Cerebellar cortex (tissue), 1 donor: ENCODE measurements around the gene GMDS.
"Not testable (repeated sequence)": the region's sequence is repeated elsewhere in the genome, so short reads cannot be mapped to it uniquely, and the experiment has no call there.

ENCODE experiments used
- DNase-seq: peaks from one replicate; pipeline ENCODE4 v3.0.0-alpha.2; 2015; ENCODE audit warnings: low spot score

The GMDS gene

GRCh38 chr6:1679688-1680068, 565.7 kb downstream of the GMDS start:
- no peak for DNase-seq

DNA sequence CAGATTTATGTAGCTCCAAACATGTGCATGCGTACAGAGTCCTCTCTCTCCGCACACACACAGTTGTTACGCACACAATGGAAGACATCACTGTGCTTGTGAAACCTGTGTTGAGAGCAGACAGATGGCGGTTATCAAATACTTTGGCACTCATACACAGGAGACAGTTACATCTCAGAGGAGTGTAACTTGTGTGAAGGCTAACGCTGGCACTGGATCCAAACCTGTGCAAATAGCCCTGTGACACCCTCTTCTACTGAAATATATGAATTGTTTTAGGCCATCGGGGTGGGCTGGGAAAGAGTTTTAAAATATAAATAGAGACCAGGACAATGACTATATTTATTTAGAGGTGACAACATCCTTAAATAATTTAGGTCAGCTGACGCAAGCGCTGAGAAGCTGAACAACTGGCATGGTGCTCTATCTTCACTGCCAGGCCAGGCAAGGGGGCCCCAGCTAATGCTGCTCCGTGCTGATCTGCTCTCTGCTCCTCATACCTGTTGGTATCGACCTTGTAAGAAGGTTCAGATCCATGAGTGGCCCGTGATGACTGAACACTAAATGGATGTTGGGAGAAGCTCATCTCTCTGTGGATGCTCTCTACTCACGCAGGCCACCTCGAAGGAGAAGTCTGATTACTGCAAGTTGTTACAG, 566.2 kb downstream of the GMDS start:
- peak; percentile 79 for DNase-seq

GRCh38 chr6:1678201-1678600, 567.2 kb downstream of the GMDS start:
- no peak for DNase-seq

- DNase-seq, result no peak
Measured at GRCh38 chr6:1672379-1672778, 573.0 kb downstream of the GMDS start.

DNA sequence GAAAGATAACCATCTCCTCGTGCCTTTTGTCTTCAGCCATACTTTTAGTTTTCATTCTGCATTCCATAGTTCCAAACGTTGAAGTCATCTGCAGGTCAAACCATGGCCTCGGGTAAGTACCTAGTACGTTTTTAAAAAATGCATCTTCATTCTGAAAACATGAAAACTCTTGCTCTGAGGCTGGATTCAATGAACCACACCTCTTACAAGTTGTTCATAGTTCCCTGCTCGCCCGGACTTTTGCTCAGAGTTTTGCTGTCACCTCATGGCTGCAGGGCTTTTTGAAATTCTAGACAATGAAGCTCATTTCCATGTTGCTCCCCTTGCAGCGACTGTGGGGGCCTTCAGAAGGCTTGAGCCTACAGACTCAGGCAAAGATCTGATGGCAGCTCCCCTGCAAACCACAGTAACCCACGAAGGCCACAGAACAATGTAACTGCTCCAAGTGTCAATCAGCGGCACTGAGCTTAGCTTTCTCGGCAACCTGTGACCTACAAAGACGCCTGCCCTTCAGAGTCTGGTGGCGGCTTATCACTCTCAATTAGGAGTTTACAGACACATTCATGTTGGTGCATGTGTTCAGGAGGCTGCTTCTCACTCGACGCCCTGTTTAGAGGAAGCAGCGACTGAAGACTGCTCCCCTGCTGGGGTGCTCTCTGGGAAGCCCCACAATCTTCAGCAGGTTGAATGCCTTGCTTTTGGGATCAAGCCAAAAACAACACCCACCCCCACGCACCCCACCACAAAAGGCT, 574.5 kb downstream of the GMDS start:
- no peak for DNase-seq

DNA sequence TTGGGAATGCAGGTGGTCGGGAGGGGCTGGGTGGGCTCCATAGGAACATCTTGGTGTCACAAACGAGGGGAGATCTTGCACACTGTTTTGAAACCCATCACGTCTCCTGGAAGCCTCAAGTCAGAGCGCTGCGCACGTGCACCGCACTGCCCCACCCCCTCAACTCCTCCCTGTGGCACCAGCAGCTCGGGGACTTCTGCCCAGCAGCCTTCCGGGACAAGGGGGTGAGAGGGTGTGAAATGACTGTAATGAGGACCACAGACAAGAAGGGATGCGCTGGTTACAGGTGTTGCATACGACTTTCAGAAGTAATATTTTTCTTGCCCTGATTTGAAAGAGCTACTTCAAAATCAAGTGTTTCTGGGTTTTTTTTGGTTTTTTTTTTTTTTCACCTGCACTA, 575.4 kb downstream of the GMDS start:
- DNase-seq, result no peak

DNA sequence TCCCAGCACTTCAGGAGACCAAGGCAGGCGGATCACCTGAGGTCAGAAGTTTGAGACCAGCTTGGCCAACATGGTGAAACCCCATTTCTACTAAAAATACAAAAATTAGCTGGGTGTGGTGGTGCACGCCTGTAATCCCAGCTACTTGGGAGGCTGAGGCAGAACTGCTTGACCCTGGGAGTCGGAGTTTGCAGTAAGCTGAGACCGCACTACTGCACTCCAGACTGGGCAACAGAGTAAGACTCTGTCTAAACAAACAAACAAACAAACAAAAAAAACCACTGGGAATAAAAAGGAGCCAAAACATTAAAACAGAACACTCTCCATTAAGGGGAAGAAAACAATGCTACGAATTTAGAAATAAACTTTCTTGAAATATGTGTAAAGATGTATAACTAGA, 576.9 kb downstream of the GMDS start:
- not testable (repeated sequence) for DNase-seq

GRCh38 chr6:1667805-1668175, 577.6 kb downstream of the GMDS start:
- no peak for DNase-seq

- no peak for DNase-seq
Measured at GRCh38 chr6:1667012-1667804, 578.2 kb downstream of the GMDS start.

- no peak for DNase-seq
Measured at GRCh38 chr6:1665214-1665613, 580.2 kb downstream of the GMDS start.

DNA sequence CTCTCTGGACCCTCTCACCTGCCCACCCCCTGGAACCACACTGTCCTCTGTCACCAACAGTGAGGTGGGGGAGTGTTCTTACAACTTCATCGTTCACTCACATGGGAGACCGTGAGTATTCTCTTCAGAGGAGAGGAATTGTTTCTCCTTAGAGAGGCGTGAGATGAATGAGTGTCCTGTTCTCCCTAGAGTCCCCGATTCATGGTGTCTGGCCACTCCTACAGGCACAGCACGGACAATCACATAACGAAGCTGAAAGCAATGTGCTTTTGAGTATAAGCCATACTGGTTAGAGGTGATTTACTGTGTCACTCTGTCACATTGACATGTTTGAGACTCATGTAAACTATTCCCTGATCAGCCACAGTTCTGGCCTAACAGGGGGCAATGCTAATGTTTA, 581.1 kb downstream of the GMDS start:
- DNase-seq, result no peak

DNA sequence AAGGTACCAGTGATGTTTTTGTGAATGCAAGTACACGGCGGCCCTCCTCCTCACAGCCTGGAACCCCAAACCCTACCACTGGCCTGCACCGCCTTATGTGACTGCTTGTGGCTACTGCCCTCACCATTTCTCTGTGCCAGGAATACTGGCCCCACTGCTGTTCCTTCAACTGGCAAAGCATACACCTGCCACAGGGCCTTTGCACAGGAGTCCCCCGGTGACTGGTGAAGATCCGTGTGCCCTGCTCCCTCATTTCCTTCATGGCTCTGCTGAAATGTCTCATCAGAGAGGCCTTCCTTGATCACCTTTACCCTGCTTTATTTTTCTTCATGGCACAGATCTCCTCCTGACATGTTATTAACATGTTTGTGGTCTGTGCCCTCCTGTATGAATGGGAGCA, 581.9 kb downstream of the GMDS start:
- no peak for DNase-seq

GRCh38 chr6:1662534-1662933, 582.9 kb downstream of the GMDS start:
- no peak for DNase-seq

- no peak for DNase-seq
Measured at GRCh38 chr6:1659816-1660215, 585.6 kb downstream of the GMDS start.

GRCh38 chr6:1658212-1659005, 587.0 kb downstream of the GMDS start:
- no peak for DNase-seq

DNA sequence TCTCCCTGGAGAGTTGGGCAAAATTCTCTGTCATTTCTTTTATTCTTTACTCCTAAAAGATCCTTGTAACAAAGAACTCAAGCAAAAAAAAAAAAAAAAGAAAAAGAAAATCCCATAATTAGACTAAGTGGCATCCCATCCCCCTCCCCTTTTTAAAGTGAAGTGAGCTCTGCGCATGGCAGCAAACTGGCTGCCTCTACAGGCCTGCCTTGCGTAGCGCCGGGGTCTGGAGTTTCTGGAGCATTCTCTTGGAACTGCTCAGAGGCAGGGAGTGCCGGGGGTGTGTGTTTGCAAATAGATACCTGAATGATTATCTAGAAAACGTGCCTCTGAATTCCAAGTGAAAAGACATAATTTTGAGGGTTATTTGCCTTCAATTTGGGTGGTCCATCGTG, 587.6 kb downstream of the GMDS start:
- DNase-seq, result no peak

DNA sequence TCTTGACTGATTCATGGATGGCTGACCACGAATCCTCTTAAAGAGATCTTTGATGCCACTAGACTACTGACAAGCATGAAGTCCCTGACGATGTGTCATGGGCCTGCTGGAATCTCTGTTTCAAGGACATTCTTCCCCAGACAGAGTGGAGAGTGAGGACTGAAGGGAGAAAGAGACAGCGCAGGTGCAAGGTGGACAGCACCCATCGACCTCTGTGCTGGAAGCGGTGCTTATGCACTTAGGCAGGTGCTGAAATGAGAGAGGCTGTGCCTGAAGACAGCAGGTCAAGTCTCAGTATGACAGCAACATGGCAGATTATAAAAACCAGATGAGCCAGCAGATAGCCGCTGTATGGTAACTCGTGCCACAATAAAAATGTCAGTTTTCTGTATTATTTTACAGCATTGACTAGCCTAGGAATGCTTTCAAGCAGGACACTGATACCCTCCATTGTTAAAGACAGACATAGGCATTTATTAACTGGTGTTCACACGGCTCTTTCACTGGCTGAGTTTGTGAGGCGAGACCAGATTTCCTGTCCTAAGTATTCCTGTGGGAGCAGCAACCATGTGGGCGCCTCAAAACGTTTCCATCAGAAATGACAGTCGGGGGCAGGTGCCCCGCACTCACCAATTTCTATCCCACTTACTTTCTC, 588.2 kb downstream of the GMDS start:
- no peak for DNase-seq

DNA sequence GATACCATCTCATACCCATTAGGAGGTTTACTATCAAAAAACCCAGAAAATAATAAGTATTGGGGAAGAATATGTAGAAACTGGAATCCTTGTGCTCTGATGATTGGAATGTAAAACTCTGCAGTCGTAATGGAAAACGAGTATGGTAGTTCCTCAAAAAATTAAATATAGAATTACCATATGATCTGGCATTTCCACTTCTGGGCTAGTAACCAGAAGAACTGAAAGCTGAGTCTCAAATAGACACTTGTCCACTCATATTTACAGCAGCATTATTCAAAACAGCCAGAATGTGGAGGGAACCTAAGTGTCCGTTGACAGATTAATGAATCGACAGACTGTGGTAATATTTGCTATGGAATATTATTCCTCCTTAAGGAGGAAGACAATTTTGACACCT, 591.4 kb downstream of the GMDS start:
- no peak for DNase-seq

DNA sequence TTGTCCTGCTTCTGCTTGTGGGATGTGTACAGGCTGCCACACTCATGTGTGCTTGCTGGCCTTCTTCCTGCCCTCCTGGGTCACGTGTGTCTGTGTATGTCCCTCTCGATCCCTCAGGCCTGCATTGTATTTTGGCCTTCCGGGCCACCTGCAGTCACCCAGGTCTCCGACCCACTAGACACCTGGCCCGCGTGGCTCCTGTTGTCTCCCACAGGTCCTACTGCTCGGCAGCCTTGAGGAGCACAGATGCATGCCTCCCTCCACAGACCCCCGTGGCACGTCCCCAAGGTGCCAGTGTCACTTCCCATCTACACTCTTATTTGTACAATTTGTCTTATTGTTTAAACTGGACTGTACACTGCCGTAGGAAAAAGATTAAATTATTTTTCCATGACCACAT, 592.6 kb downstream of the GMDS start:
- no peak for DNase-seq

DNA sequence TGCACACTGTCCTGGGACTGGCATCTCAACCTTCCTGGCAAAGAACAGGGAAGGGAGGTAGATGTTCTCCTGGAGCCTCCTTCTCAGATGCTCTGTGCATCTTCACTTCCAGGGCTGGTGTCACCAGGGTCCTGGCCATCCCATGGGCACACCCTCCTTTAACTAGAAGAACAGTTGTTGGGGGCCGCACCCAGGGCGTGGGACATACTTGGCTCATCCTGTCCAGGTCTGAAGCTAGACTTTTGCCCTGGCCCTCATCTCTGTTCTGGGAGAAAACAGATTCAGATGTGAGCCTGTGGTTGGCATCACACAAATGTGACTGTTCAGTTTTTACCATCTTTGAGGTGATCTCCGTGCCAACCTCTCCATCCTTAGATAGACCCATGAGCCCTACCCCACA, 594.0 kb downstream of the GMDS start:
- DNase-seq, result no peak

DNA sequence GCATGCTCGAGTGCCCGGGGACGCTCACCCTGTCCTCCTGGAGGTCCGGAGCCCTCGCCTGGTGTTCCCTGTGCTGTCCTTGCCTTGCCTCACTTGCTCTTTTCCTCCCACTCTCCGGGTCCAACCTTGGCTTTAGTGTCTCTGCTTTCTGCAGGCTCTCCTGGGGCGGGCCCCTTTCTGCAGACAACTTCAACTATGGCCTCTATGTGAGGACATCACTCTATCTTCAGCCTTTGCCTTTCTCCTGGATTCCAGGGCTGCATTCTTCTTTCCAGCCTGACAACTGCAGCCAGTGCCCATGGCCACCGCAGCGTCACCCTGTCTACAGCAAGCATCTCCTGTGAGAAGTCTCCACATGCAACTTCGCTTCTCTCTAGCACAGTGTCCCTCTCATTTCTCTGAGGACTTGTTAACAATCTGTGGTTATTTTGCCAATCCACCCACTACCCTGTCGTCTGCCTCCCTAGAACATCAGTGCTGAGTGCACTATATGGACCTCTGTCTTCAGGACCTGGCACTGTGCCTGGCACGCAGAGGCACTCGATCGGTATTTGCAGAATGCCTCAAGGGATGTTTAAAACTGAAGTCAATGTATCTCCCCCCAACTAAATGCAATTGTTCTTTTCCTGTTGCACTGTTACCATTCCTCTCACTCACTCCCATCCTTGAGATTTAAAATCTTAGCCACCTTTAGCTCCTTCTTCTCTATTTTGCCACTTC, 599.8 kb downstream of the GMDS start:
- no peak for DNase-seq
